C4-2B (cell line): ENCODE results near the gene RPRML.

ENCODE experiments used
- ZFX ChIP-seq: fragments of 450-650 bp; IDR thresholded peaks from 2 replicates; pipeline ENCODE4 v1.6.1; 2017
- TF ChIP-seq, protein P1 (sequence below): fragments of 450-650 bp; conservative IDR thresholded peaks from 2 replicates; pipeline ENCODE4 v1.5.1; 2017; ENCODE audit warnings: mild to moderate bottlenecking

DNA sequence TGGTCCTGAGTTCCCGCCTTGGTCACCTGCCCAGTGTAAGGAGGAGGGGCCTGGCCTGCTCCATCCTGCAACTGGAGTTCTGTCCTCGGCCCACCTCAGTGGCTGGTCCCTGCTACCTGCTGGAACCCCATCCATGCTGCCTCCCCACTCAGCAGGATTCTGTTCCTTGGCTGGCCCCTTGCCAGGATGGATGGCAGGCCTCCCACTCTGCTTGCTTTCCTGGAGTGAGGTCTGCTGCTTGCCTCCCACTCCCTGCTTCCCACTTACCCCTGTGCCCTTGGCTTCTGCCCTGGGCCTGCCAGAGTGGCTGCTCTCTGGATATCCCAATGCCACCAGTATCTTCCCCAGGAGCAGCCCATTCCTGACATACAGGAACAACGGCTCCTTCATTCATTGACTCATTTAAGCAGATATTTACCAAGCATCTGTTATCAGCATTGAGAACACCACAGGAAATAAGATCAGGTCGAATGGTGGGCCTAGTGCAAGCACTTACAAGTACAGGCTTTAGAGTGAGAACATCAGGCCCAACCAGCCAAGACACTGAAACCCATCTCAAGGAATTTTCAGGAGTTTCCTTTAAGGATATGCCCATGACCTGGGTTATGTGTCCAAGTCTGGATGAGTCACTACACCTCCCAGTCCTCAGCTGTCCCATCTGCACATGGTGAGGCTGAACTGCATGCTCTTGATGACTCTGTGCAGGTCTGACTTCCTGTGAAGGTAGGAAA, 17.0 kb upstream of the RPRML start:
- TF ChIP-seq, protein P1, sequence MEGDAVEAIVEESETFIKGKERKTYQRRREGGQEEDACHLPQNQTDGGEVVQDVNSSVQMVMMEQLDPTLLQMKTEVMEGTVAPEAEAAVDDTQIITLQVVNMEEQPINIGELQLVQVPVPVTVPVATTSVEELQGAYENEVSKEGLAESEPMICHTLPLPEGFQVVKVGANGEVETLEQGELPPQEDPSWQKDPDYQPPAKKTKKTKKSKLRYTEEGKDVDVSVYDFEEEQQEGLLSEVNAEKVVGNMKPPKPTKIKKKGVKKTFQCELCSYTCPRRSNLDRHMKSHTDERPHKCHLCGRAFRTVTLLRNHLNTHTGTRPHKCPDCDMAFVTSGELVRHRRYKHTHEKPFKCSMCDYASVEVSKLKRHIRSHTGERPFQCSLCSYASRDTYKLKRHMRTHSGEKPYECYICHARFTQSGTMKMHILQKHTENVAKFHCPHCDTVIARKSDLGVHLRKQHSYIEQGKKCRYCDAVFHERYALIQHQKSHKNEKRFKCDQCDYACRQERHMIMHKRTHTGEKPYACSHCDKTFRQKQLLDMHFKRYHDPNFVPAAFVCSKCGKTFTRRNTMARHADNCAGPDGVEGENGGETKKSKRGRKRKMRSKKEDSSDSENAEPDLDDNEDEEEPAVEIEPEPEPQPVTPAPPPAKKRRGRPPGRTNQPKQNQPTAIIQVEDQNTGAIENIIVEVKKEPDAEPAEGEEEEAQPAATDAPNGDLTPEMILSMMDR, result no peak
- TF ChIP-seq ZFX, result no peak
